AG09319 (cell line): Measurements from ENCODE around the gene TFPI.

Experiments used
- DNase-seq: peaks from one replicate; pipeline ENCODE4 v3.0.0-alpha.2; 2010; ENCODE audit warnings: low read depth; ENCODE audit errors: extremely low read depth
- CTCF ChIP-seq: IDR thresholded peaks from 2 replicates; pipeline ENCODE4 v1.5.1; 2011; ENCODE audit warnings: low read depth, mild to moderate bottlenecking, inconsistent platforms, low read length, moderate library complexity

TFPI gene

GRCh38 chr2:187554011-187554703 lies at the start of gene TFPI:
Gene TFPI, minus strand, starts transcription at chr2:187554435. Its CDS starts 50,667 bp downstream, at chr2:187503768.
- DNase-seq, result no peak
- TF ChIP-seq CTCF, result no peak

- TF ChIP-seq CTCF, result peak; percentile 22
These were observed 40.6 kb upstream of the TFPI start for GRCh38 chr2:187594801-187595200.

GRCh38 chr2:187593697-187594096 lies 39.5 kb upstream of the TFPI start:
- TF ChIP-seq CTCF, result no peak

More at GRCh38 chr2:187594801-187595200, 40.6 kb upstream of the TFPI start:
- no peak for DNase-seq

GRCh38 chr2:187593098-187593497 lies 38.9 kb upstream of the TFPI start:
- no peak for DNase-seq
- TF ChIP-seq CTCF, result no peak

More at GRCh38 chr2:187593697-187594096, 39.5 kb upstream of the TFPI start:
- no peak for DNase-seq

GRCh38 chr2:187590175-187590574 lies 35.9 kb upstream of the TFPI start:
- TF ChIP-seq CTCF, result no peak
- no peak for DNase-seq

GRCh38 chr2:187586011-187586641 lies 31.9 kb upstream of the TFPI start:
- DNase-seq, result no peak
- no peak for TF ChIP-seq CTCF

GRCh38 chr2:187581125-187581896 lies 27.1 kb upstream of the TFPI start:
- peak; percentile 55 for TF ChIP-seq CTCF
- DNase-seq, result peak; percentile 19
